ENCODE measurements around the gene MMEL1. TPM values are rescaled to one million over a fixed set of nuclear protein-coding genes. Genes with fewer than 3 reads are reported as not detected.

Gene MMEL1
- polyA plus RNA-seq, 2 of the 4 experiments (the other 2 are of a cell fraction), result not detected

DNA sequence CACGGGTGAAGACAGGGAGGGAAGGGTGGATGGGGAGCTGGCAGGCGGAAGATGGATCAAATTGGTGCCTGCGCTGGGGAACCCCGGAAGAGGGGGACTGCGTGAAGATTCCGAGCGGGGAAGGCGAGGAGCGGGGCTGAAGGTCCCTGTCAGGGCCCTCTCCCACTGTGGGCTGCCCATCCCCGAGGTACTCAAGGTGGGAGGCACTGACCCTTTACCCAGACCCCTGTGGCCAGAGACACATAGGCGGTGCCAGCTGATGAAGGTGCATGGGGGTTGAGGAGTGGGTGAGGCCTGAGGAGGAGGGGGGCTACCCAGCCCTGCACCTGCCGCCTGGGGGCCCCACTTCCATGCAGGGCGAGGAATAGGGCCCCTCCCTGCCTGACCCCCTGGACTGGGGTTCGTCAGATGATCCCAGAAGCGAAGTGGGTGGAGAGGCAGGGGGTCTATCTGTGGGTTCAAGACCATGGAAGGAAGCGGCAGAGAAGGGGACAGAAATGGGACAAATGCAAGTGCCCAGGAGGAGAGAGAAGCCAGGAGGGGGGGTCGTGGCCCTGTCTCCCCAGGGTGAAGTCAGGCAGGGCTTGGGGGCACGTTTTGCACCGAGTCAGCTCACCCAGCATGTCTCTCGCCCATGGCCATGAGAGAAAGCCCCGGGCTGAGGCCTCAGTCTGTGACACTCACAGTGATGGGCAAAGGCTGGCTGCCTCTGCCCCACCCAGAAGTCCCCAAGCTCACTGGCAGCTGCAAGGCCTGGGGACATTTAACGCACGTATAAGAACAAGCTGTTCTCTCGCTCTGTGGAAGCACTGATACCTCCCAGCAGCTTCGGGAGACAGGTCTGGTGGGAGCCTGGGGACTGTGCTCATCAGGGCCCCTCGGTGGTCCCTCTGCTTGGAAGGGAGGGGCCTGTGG, 7.0 kb upstream of the MMEL1 start:
- H3K27ac ChIP-seq, result no peak overlapping the region
- no peak overlapping the region for H3K4me2 ChIP-seq
- 82% methylated on average over 25 of the region's 26 CpGs for WGBS (ENCODE audit: missing lambda C conversion rate)
- H3K4me3 ChIP-seq, result no peak overlapping the region
- no peak for DNase-seq (ENCODE audit: low read depth in 1 of 2, low spot score in 1 of 2)
- CTCF ChIA-PET, result interaction anchor here (1.0 kb wide), 1 partner anchor 11 kb away, joined by 3 read pairs; no protein-coding TSS in a partner anchor
- TF ChIP-seq, protein P1, sequence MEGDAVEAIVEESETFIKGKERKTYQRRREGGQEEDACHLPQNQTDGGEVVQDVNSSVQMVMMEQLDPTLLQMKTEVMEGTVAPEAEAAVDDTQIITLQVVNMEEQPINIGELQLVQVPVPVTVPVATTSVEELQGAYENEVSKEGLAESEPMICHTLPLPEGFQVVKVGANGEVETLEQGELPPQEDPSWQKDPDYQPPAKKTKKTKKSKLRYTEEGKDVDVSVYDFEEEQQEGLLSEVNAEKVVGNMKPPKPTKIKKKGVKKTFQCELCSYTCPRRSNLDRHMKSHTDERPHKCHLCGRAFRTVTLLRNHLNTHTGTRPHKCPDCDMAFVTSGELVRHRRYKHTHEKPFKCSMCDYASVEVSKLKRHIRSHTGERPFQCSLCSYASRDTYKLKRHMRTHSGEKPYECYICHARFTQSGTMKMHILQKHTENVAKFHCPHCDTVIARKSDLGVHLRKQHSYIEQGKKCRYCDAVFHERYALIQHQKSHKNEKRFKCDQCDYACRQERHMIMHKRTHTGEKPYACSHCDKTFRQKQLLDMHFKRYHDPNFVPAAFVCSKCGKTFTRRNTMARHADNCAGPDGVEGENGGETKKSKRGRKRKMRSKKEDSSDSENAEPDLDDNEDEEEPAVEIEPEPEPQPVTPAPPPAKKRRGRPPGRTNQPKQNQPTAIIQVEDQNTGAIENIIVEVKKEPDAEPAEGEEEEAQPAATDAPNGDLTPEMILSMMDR (IDR thresholded peaks at IDR 0.05), result no peak
- TF ChIP-seq BHLHE40 (IDR thresholded peaks at IDR 0.05; ENCODE audit: low read depth, low read length) (no peak), NFE2L2 (conservative IDR thresholded peaks at IDR 0.05; ENCODE audit: low read length) (no peak)
- H3K9me3 ChIP-seq, result peaks cover 5% of the 10 kb centered on the region; the same call in 2 of the 3 replicates
- FAIRE-seq, result no peak
- H3K4me1 ChIP-seq, result peaks cover 6% of the 10 kb centered on the region; the same call in 1 of the 3 replicates
- POLR2A ChIA-PET, result no interaction called here
- ATAC-seq, result no peak

DNA sequence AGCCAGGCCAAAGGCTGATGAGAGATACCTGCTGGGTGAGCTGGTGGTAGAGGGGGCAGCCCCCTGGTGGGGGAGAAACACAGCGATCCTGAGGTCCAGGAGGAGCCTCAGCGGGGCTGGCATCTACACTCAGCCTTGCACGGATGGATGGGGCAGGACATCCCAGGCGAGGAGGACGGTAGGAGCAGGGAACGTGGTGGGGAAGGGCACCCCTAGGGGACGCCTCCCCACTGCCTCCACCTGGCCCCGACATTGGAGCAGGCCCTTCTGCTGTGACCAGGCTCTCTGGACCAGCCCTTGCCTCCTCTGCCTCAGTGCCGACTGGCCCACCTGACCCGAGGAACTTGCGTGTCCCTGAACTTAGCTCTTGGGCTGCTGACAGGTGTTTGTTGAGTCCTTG, 6.4 kb upstream of the MMEL1 start:
- Histone ChIP-seq H3K4me2 (no peak overlapping the region), H3K9me3 (peaks cover 5% of the 10 kb centered on the region; the same call in 2 of the 3 replicates), H3K27ac (no peak overlapping the region), H3K4me1 (peaks cover 6% of the 10 kb centered on the region; the same call in 1 of the 3 replicates), H3K4me3 (no peak overlapping the region)
- CTCF ChIA-PET, result interaction anchor here (1.0 kb wide), 1 partner anchor 10 kb away, joined by 3 read pairs; no protein-coding TSS in a partner anchor
- no peak for TF ChIP-seq JUN (IDR thresholded peaks at IDR 0.05)
- no peak for TF ChIP-seq ZNF302 (CRISPR knock-in tag; IDR thresholded peaks at IDR 0.05)
- 52% methylated on average over 11 of the region's 11 CpGs for WGBS (ENCODE audit: missing lambda C conversion rate)
- no peak for FAIRE-seq
- POLR2A ChIA-PET, result no interaction called here
- ATAC-seq, result no peak
- DNase-seq (ENCODE audit: low read depth in 1 of 2, low spot score in 1 of 2), result no peak

DNA sequence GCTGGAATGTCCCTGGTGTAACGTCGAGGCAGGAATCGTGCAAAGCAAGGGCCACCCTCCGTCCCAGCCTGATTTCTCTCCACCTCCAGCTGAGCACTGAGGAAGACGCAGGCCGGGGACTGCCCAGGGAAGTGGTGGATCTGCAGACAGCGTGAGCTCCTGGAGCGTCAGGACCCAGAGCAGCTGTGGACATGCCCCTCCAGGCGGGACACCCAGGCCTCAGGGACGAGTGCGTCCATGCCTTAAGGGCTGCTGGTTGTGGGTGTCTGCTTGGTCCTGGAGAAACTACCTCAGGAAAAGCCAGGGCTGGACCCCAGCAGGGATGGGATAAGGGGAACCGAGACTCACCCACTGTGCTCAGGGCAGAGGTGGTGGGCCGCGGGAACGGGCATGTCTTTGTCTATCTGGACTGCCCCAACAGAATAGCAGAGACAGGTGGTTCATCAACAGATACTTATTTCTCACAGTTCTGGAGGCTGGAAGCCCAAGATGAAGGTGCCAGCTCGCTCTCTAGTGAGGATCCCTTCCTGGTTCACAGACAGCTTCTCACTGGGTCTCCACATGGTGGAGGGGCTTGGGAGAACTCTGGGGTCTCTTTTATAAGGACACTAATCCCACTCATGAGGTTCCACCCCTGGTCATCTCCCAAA, 5.8 kb upstream of the MMEL1 start:
- WGBS (ENCODE audit: missing lambda C conversion rate), result 78% methylated on average over 13 of the region's 16 CpGs
- CTCF ChIA-PET, result no interaction called here
- ATAC-seq (no peak), DNase-seq (ENCODE audit: low read depth in 1 of 2, low spot score in 1 of 2) (no peak), FAIRE-seq (no peak)
- H3K4me2 ChIP-seq, result no peak overlapping the region
- H3K4me1 ChIP-seq, result peaks cover 6% of the 10 kb centered on the region; the same call in 1 of the 3 replicates
- H3K4me3 ChIP-seq, result no peak overlapping the region
- POLR2A ChIA-PET, result no interaction called here
- peaks cover 5% of the 10 kb centered on the region; the same call in 2 of the 3 replicates for H3K9me3 ChIP-seq
- TF ChIP-seq SMC3 (IDR thresholded peaks at IDR 0.05), result no peak
- TF ChIP-seq FOSL2 (IDR thresholded peaks at IDR 0.05), result no peak
- TF ChIP-seq FOSL2 (CRISPR knock-in tag; IDR thresholded peaks at IDR 0.05), result no peak
- TF ChIP-seq, protein P2, sequence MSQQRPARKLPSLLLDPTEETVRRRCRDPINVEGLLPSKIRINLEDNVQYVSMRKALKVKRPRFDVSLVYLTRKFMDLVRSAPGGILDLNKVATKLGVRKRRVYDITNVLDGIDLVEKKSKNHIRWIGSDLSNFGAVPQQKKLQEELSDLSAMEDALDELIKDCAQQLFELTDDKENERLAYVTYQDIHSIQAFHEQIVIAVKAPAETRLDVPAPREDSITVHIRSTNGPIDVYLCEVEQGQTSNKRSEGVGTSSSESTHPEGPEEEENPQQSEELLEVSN (IDR thresholded peaks at IDR 0.05; ENCODE audit: borderline replicate concordance, low read depth), result no peak
- no peak for TF ChIP-seq NR3C1 (IDR thresholded peaks at IDR 0.05)
- no peak for TF ChIP-seq ZC3H11A (IDR thresholded peaks at IDR 0.05)
- H3K27ac ChIP-seq, result no peak overlapping the region

DNA sequence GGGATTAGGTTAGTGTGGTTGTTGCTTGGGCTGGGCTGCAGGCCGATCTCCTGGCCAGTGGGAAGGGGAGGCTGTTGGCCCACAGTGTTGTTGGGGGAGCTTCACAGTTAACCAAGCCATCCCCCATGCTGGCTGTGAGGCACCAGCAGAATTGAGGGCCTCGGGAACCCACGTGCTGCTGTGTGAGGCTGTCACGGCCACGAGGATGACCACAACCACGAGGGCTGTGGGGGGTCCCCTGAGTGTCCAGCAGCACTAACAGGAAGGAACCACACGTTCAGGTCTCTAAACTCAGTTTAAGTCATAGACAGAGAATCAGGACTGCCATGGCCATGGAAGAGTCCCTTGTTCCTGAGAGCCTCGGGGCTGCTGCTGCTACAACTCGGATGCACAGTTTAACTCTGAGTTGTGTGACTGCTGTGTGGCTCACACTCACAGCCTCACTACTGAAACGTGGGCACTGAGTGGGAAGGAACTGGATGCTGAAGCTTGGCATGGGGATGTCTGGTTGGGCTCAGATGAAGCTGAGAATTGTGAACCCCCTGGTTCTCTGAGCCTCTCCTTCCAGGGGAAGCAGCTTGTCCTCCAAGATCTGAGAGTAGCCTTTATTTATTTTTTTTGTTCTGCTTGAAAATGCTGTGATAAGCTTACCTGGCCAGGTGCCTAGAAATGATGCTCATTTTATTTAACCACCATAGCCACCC, 4.8 kb upstream of the MMEL1 start:
- Histone ChIP-seq H3K4me3 (no peak overlapping the region), H3K4me1 (peaks cover 6% of the 10 kb centered on the region; the same call in 1 of the 3 replicates), H3K4me2 (no peak overlapping the region), H3K27ac (no peak overlapping the region), H3K9me3 (peaks cover 5% of the 10 kb centered on the region; the same call in 2 of the 3 replicates)
- TF ChIP-seq PHF8 (IDR thresholded peaks at IDR 0.05; ENCODE audit: borderline replicate concordance, low read depth) (no peak), CBX8 (IDR thresholded peaks at IDR 0.05) (no peak), RAD21 (conservative IDR thresholded peaks at IDR 0.05 in 1 of 2, IDR thresholded peaks at IDR 0.05 in 1 of 2) (no peak), NFE2L2 (conservative IDR thresholded peaks at IDR 0.05; ENCODE audit: low read length) (no peak), RCOR1 (IDR thresholded peaks at IDR 0.05; ENCODE audit: low read depth, low read length) (no peak), EHMT2 (IDR thresholded peaks at IDR 0.05; ENCODE audit: low read depth) (no peak), HEYL (CRISPR knock-in tag; IDR thresholded peaks at IDR 0.05) (no peak), CHD4 (IDR thresholded peaks at IDR 0.05; ENCODE audit: borderline replicate concordance) (no peak), EP300 (IDR thresholded peaks at IDR 0.05) (no peak)
- TF ChIP-seq, protein P3, sequence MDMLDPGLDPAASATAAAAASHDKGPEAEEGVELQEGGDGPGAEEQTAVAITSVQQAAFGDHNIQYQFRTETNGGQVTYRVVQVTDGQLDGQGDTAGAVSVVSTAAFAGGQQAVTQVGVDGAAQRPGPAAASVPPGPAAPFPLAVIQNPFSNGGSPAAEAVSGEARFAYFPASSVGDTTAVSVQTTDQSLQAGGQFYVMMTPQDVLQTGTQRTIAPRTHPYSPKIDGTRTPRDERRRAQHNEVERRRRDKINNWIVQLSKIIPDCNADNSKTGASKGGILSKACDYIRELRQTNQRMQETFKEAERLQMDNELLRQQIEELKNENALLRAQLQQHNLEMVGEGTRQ (IDR thresholded peaks at IDR 0.05), result no peak
- TF ChIP-seq, protein P4, sequence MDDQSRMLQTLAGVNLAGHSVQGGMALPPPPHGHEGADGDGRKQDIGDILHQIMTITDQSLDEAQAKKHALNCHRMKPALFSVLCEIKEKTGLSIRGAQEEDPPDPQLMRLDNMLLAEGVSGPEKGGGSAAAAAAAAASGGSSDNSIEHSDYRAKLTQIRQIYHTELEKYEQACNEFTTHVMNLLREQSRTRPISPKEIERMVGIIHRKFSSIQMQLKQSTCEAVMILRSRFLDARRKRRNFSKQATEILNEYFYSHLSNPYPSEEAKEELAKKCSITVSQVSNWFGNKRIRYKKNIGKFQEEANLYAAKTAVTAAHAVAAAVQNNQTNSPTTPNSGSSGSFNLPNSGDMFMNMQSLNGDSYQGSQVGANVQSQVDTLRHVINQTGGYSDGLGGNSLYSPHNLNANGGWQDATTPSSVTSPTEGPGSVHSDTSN (IDR thresholded peaks at IDR 0.05), result no peak
- ATAC-seq (no peak), DNase-seq (ENCODE audit: low read depth in 1 of 2, low spot score in 1 of 2) (no peak), FAIRE-seq (no peak)
- WGBS (ENCODE audit: missing lambda C conversion rate), result 27% methylated on average over 7 of the region's 10 CpGs
- ChIA-PET CTCF (no interaction called here), POLR2A (no interaction called here)
